Activated T-cell treated with anti-CD3 and anti-CD28 coated beads, Interleukin-2, amount 50 U/mL, for 24 hours (primary cell): ENCODE measurements around the gene ASNSD1.
"Not testable (repeated sequence)": the region's sequence is repeated elsewhere in the genome, so short reads cannot be mapped to it uniquely, and the experiment has no call there.

ENCODE experiments used
- DNase-seq: peaks from one replicate; pipeline ENCODE4 v3.0.0-alpha.2; 2020
- H3K27ac Mint-ChIP-seq: 2 replicates; pipeline ENCODE4 v1.8.0; 2020; ENCODE audit warnings: mild to moderate bottlenecking, mixed read lengths
- H3K27me3 Mint-ChIP-seq: 2 replicates; pipeline ENCODE4 v1.8.0; 2020; ENCODE audit warnings: mixed read lengths
- H3K36me3 Mint-ChIP-seq: 2 replicates; pipeline ENCODE4 v1.8.0; 2020; ENCODE audit warnings: low read depth, mixed read lengths
- H3K4me1 Mint-ChIP-seq: 2 replicates; pipeline ENCODE4 v1.8.0; 2020; ENCODE audit warnings: low read depth, mixed read lengths
- H3K4me3 Mint-ChIP-seq: 2 replicates; pipeline ENCODE4 v1.8.0; 2020; ENCODE audit warnings: mild to moderate bottlenecking, moderate library complexity, mixed read lengths
- H3K9me3 Mint-ChIP-seq: 2 replicates; pipeline ENCODE4 v1.8.0; 2020; ENCODE audit warnings: mixed read lengths

Gene ASNSD1

GRCh38 chr2:189687796-189688195, 26.5 kb downstream of the ASNSD1 start:
- not testable (repeated sequence) for H3K27ac Mint-ChIP-seq, H3K27me3 Mint-ChIP-seq, H3K4me3 Mint-ChIP-seq, H3K9me3 Mint-ChIP-seq, DNase-seq
- H3K4me1 Mint-ChIP-seq, result peaks cover 27% of the 10 kb centered on the region
- peaks cover 17% of the 10 kb centered on the region for H3K36me3 Mint-ChIP-seq

DNA sequence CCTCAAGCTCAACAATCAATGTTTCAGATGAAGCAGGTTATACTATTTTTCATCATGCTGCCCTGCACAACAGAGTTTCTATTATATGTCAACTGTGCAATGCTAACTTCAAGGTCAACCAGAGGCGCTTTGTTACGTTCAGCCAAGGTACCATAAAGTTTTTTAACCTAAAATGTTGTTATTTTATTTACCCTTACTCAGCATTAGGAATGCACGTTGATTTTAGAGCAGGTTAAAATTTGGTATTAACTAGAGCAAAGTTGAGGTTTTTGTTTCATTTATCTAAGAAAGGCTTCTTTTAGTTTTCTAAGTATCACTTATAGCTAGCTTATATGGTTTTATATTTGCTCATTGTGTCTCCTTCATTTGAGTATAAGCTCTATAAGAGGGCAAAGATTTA, 35.0 kb downstream of the ASNSD1 start:
- Mint-ChIP-seq H3K9me3 (no peaks in the 10 kb centered on the region), H3K27ac (no peak overlapping the region), H3K4me3 (no peak overlapping the region), H3K36me3 (peaks cover 17% of the 10 kb centered on the region), H3K27me3 (no peaks in the 10 kb centered on the region), H3K4me1 (no peaks in the 10 kb centered on the region)
- DNase-seq, result no peak

GRCh38 chr2:189698020-189698887, 37.0 kb downstream of the ASNSD1 start:
- Mint-ChIP-seq H3K36me3 (peaks cover 8% of the 10 kb centered on the region), H3K4me3 (no peak overlapping the region), H3K27me3 (no peaks in the 10 kb centered on the region), H3K27ac (no peak overlapping the region), H3K4me1 (no peaks in the 10 kb centered on the region), H3K9me3 (no peaks in the 10 kb centered on the region)
- DNase-seq, result no peak

DNA sequence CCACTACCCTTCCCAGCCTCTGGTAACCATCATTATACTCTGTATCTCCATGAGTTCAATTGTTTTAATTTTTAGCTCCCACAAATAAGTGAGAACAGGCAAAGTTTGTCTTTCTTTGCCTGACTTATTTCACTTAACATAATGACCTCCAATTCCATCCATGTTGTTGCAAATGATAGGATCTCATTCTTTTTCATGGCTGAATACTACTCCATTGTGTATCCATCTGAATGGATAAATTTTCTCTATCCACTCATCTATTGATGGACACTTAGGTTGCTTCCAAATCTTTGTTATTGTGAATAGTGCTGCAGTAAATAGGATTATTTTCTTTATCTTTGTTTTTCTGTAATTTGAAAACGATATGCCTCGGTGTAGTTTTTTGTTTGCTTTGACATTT, 39.4 kb downstream of the ASNSD1 start:
- no peak overlapping the region for H3K4me3 Mint-ChIP-seq
- H3K9me3 Mint-ChIP-seq, result no peaks in the 10 kb centered on the region
- no peaks in the 10 kb centered on the region for H3K4me1 Mint-ChIP-seq
- H3K27me3 Mint-ChIP-seq, result no peaks in the 10 kb centered on the region
- no peak overlapping the region for H3K27ac Mint-ChIP-seq
- peaks cover 5% of the 10 kb centered on the region for H3K36me3 Mint-ChIP-seq
- no peak for DNase-seq

GRCh38 chr2:189702071-189702470, 40.8 kb downstream of the ASNSD1 start:
- Mint-ChIP-seq H3K9me3 (no peaks in the 10 kb centered on the region), H3K4me1 (no peaks in the 10 kb centered on the region), H3K27ac (no peak overlapping the region), H3K4me3 (no peak overlapping the region), H3K27me3 (no peaks in the 10 kb centered on the region), H3K36me3 (peaks cover 7% of the 10 kb centered on the region)
- no peak for DNase-seq

- H3K27ac Mint-ChIP-seq, result no peak overlapping the region
- H3K36me3 Mint-ChIP-seq, result peaks cover 26% of the 10 kb centered on the region
- H3K4me3 Mint-ChIP-seq, result no peak overlapping the region
- H3K4me1 Mint-ChIP-seq, result no peaks in the 10 kb centered on the region
- no peak for DNase-seq
- no peaks in the 10 kb centered on the region for H3K9me3 Mint-ChIP-seq
- H3K27me3 Mint-ChIP-seq, result no peaks in the 10 kb centered on the region
Measured at GRCh38 chr2:189709501-189710221, 48.4 kb downstream of the ASNSD1 start.

- not testable (repeated sequence) for DNase-seq, H3K36me3 Mint-ChIP-seq, H3K4me3 Mint-ChIP-seq, H3K27ac Mint-ChIP-seq, H3K4me1 Mint-ChIP-seq, H3K9me3 Mint-ChIP-seq, H3K27me3 Mint-ChIP-seq
Measured at GRCh38 chr2:189717593-189717992, 56.3 kb downstream of the ASNSD1 start.

- no peak for DNase-seq
- Mint-ChIP-seq H3K36me3 (no peaks in the 10 kb centered on the region), H3K27ac (no peak overlapping the region), H3K9me3 (peaks cover 9% of the 10 kb centered on the region), H3K4me1 (peaks cover 13% of the 10 kb centered on the region), H3K4me3 (no peak overlapping the region), H3K27me3 (no peaks in the 10 kb centered on the region)
Measured at GRCh38 chr2:189719571-189719970, 58.3 kb downstream of the ASNSD1 start.
